IPS-NIHi11 (cell line): ENCODE results near the gene RYR3.
"Not testable (repeated sequence)": the region's sequence is repeated elsewhere in the genome, so short reads cannot be mapped to it uniquely, and the experiment has no call there.

Experiments
- DNase-seq: peaks from one replicate; pipeline ENCODE4 v3.0.0; 2012; ENCODE audit warnings: mixed read lengths, low spot score

The RYR3 gene

DNA sequence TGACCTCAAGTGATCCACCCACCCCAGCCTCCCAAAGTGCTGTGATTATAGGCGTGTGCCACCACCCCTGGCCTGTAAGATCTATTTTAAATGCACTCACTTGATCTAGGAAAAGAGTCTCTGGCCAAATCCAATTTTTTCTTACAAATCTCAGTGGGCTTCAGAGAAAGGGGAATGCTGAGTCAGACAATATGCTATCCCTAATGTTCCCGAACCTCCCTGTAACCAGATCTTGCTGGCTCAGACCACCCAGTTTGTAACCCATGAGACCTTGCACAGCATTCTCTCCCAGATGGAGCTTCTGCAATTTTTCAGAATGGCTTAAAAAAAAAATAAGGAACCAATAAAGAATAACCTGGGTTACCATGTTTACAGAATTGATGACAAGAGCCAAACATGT is 205.8 kb downstream of the RYR3 start:
- DNase-seq, result no peak

DNA sequence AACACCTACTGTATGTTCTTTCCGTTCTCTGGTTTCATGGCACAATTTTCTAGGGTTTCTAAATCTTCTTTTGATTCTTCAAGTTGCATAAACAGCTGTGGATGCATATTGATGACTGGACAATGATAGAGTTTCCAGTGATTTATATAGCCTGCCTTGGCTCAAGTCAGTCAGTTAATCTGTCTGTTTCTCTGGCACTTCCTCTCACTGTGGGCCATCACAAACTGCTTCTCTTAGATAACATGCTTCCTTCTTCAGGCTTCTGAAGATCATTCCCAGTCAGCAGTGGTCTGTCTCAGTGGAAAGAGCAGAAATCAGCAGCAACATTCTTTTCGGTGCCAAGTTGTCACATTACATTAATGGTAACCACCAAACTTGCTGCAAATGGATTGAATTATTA is 207.2 kb downstream of the RYR3 start:
- DNase-seq, result no peak

DNA sequence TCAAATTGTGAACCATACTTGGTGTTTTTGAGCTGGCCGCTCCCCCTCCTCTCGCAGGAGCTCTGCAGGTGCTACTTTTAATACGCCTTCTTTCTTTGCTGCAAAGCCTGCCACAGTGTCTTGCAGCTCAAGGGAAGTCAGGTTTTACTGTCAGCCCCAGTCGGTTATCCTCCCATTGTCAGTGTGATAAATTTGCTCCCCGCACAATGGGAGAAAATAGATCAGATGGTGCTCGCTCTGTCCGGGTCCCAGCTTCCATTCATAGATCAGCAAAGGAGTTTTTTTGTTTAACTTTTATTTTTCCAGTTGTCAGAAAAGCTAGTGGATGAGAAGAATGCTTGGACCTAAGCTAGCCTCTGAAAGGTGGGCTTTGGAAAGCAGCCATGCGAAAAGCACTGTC is 207.7 kb downstream of the RYR3 start:
- no peak for DNase-seq

DNA sequence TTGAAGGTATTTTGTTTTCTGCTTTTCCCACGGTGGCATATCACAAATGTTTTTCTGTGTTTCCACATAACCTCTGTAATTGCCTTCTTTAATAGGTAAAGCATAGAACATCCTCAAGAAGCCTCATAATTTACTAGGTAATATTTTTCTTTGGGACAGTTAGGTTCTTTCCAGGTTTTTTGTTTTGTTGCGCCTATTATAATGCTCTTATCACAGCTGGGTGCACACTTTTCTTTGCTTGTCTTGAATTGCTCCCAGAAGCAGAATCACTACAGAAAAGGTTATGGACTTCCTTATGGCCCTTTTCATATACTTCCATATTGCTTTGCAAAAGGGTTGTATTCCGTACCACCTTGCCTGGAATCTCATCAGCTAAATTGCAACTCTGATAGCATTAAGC is 213.5 kb downstream of the RYR3 start:
- no peak for DNase-seq

DNA sequence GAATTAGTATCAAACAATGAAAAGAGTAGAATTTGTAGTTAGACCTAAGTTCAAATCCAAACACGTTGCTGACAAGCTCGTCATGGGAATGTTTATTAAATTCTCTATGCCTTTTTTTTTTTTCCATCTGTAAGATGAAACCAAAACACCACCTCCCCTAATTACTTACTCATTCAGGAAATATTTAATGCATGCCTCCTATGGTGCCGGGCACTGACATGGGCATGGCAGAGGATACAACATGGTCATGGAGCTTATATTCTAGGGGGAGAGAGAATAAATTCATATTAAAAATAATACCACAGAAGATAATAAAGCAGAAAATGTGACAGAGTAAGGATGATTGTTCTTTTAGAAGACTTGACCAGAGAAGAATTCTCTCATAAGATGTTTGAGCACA is 215.8 kb downstream of the RYR3 start:
- DNase-seq, result no peak

DNA sequence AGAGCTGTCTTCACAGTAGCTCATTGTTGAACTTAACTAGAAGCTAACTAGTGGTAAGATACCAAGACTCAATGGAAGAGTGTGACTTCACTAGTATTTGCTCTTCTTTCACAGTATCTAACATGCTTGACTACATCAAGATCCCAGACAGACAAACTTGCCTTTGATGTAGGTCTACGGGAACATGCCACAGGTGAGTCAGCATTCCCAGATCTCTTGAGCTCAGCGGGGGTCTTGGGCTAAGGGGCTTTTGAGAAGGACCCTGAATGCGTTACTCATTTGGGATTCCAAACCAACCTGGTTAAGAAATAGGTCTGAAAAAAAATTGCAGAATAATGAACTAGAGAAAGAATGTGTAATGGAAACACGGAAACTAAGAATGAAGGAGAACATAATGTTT is 222.4 kb downstream of the RYR3 start:
- DNase-seq, result no peak

DNA sequence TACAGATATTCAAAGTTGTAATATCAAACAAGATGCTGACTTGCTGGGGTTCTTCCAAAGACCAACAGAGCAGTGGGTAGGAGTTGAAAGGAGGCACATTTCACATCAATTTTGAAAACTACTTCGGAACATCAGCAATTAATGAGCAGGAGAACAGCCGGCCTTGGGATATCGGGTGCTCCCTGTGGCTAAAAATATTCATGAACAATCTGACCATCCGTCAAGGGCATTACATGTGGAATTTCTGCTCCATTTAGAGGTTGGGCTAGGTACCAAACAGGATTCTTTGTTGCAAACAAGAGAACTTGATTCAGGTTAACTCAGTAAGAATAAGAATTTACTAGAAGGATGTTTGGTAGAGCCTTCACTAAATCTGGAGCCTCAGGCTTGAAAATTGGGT is 223.9 kb downstream of the RYR3 start:
- no peak for DNase-seq

DNA sequence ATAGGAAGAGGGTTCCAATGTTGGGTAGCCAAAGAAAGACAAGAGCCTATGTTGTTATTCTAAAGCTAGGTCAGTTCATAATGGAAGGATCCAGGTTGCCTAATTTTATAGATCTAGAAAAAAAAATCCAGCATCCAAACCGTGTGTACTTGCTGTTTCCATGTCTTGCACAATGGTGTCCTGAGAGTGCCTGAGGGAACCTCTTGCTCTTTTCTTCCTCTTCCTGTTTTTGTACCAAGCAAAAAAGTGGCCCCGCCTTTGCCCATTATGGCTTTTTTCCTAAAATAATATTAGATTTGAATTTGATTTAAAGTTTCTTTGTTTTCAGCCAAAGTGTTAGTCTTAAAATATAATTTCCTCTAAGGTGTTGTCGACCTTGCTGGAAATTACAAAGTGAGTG is 224.4 kb downstream of the RYR3 start:
- no peak for DNase-seq

DNA sequence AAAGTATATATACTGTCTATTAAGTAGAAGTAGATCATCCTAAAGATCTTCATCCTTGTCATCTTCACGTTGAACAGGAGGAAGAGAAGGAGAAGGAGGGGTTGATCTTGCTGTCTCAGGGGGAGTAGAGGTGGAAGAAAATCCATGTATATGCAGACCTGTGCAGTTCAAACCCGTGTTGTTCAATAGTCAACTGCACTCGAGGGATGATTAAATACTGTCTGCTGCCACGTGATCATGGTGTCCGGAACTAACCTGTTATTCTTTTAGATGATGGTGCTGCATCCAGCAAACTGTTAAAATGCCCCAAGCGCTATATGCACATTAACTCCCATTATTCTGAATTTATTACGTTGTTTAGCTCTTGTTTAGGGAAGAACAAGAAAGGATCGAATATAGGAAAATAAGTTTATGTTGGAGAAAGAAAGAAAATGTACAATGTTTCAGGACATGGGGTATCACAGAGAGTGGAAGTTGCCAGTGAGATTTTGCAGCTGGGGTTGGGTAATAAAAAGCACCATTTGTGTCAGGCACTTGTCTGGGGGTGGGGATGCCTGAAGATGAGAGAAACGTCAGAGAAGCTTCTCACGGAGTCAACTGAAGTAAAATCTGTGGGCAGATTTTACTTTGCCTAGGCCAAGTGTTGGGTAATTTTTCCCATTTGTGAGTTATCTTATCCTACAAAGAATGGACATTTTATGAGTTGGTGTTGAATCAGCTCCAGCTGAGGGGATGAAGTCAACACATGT is 229.2 kb downstream of the RYR3 start:
- no peak for DNase-seq

DNA sequence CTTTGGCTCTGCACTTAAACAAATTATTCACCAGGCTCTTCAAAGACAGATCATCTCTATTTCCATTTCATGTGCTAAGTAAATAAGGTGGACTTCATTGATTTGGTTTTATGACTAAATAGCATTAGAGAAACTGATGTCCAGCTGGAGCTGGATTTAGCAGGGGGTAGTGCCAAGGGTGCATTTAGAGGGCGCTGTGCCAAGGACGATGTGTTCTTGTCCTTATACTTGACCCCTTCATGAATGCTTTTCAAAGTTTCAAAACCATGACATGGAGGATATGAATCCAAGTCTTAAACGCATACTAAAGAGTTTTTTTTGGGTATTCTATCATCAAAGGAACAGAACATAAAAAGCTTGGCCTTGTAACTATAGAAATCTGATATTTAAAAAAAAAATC is 233.2 kb downstream of the RYR3 start:
- no peak for DNase-seq

DNA sequence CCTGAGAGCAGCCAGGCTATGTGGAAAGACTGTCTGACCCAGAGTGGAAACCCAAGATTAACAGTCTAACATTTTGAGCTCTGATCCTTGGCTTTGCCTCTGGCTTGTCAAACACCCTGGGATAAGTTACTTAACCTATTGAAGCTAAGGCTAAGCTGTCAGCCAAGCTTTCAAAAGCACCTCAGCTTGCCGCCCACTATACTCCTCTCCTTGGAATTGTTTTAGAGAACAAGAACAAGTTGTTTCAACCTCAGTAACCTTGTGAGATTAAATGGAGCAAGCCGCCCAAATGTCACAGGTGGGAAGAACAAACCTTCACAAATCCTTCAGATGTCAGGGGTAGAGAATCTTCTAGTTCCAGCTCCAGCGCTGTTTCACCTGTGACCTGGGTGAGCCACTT is 235.1 kb downstream of the RYR3 start:
- DNase-seq, result no peak

DNA sequence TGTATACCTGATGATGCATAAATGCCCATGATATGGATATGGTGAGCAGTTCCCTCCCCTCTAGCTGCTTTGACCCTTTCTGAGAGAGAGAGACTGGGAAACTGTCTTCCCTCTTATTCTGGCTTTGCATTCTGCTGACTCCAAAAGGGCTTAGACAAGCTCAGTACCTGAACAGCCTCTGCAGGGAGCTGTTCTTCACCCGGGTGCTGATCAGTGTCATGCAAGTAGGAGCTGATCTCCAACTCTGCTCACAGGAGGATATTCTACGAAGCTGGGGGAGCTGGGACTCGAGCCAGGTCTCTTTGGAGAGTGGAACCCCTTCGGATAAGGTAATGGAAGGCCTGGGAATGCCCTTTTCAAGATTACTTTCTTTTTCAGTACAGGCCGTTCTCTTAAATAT is 237.1 kb downstream of the RYR3 start:
- DNase-seq, result peak; percentile 73

DNA sequence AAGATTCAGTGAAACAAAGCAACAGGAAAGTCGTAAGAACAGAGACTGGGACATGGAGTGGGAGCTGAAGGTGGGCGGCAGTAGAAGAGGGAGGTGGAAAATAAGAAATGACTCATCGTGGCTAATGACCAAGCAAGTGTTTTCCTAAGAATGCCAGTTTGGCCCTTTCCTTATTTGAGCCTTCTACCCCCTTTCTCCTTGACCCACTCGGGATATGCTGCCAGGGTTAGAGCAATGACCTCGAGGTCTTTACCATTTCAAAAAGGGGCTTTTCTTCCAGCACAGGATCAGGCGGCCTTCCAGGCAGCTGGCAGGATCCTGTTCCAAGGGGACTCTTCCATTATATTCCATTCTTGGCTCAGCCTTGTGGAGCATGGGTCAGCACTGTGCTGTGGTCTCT is 241.1 kb downstream of the RYR3 start:
- no peak for DNase-seq

DNA sequence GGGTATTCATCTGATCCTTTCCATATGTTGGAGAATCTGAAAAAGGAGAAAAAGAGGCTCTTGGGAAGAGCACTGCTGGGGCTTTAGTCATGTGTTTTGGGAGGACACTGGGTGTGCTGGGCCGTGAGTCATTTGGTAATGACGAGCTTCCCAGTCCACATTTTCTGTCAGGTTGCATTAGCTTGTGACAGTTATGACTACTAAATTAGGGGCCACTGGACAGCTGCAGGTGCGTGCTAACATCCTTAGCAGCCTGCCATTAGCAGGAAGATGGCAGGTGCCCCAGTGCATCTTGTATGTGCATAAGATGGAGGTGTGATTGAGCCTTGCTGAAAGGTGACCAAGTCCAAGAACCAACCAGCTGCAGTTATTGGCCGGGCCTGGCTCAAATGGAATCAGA is 242.4 kb downstream of the RYR3 start:
- DNase-seq, result no peak

DNA sequence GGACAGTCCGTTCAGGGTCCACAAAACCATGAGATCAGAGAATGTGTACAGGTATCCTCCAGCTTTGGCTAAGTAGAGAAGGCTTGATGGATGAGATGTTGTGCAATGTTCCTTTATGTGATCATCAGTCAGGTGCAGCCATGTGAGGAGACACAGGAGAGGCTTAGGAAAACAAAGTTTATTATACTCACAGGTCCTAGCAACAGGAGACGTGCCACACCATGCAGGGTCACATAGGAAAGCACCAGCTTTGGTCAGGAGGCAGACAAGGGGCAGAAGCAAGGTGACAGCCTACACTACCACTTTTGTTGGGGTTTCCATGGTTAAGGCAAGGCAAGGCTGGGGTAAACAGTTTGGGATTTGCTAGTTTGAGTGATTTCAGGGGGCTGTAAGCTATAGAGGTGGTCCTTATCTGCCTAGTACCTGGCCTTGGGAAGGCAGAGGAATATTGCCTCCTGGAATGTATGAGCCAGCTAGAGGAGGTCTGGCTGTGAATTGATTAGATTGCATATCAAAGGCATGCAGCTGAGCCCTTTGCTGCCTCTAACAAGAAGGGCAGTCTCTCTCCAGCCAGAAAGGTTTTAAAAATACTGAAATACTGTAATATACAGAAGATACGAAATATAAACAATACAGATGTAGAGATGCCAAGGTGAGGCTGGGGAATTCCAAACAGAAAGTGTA is 248.6 kb downstream of the RYR3 start:
- DNase-seq, result peak; percentile 29

DNA sequence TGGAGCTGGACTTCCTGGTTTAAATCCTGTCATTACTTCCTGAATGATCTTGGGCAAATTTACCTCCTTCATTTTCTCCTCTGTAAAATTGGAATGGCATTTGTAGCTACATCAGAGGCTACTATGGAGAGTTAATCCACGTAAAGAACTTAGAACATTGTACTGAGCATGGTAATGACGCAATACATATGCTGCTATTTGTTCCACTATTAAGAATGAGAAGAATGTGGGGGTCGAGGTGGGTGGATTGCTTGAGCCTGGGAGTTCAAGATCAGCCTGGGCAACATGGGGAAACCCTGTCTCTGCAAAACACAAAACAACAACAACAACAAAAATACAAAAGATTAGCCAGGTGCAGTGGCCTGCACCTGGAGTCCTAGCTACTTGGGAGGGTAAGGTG is 250.6 kb downstream of the RYR3 start:
- DNase-seq, result no peak

DNA sequence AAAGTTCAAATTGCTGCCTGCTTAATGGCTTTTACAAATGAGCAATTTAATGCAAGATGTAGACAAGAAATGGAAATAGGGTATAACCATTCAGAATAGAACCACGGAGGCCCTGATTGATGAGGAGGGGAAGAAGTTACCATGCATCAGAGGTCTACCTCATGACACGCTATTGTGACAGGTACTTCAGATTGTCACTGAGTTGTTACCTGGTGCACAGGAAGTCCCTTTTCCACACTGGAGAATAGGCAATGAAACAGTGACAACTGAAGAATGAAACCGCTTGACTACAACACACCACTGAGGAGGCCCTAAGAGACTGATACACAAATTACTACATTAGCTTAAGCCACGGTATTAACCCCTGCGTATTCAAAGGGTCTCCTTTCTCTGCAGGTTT is 251.2 kb downstream of the RYR3 start:
- DNase-seq, result no peak

DNA sequence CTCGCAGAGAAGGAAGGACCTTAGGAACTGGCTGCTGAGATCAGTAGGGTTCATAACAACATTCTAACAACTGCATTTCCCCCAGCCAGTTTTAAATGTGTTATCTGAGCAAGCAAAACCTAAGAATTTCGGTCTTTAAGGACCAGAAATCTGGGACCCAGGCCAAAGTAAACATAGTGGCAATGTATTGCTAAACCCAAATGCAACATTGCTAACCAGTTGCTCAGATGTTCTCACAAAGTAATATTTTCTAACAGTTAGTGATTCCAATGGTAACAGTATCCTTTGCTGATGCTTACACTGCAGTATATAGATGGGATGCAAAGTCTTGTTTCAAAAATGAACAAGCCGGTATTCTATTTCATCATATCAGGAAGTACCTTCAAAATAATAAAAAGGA is 254.3 kb downstream of the RYR3 start:
- DNase-seq, result no peak

DNA sequence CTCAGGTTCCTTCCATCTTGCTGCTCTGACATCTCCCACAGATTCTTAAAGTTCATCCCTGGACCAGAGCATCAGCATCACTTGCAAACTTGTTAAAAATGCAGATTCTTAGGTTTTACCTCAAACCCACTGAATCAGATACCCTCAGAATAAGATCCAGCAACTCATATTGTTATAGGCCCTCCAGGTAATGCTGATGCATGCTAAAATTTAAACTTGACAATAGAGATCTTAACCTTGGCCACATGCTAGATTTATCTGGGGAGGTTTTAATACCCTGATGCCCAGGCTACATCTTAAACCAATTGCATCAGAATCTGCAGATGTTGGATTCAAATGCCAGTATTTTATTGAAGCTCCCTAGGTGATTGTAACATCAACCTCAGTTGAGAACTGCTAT is 256.9 kb downstream of the RYR3 start:
- DNase-seq, result no peak

DNA sequence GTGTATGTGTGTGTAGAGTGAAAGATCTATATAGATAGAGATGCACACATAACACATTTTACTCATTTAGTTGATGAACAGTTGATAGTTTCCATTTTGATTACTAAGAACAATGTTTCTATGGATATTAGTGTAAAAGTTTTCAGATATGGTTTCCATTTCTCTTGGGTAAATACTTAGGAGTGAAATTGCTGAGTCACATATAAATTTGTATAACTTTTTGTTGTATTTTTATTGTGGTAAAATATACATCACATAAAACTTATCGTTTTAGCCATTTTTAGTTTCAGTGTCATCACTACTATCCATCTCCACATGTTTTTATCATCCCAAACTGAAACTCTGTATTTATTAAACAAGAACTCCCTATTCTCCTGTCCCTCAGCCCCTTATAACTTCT is 258.3 kb downstream of the RYR3 start:
- DNase-seq, result no peak

DNA sequence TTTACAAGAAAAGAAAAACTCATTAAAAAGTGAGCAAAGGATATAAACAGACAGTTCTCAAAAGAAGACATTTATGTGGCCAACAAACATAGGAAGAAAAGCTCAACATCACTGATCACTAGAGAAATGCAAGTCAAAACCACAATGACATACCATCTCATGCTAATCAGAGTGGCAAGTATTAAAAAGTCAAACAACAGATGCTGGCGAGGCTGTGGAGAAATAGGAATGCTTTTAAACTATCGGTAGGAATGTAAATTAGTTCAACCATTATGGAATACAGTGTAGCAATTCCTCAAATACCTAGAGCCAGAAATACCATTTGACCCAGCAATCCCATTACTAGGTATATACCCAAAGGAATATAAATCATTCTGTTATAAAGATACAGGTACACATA is 267.1 kb downstream of the RYR3 start:
- not testable (repeated sequence) for DNase-seq

DNA sequence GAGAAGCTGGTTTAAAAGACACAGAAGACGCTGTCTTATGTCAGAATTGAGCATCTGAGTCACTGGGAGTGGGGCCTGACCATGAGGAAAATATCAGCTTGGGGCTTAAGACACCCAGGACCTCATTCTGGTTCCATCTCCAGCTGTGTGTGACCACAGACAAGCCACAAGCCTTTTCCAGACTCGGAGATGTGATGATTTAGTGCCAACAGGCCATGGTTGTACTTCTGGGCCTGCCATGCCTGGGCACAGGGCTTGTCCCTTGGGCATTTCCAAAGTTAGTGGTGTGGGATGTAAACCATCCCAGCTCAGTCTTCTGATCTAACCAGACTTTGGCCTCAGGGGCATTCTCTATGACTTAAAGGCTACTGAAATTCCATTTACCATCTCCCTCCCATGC is 269.8 kb downstream of the RYR3 start:
- no peak for DNase-seq

DNA sequence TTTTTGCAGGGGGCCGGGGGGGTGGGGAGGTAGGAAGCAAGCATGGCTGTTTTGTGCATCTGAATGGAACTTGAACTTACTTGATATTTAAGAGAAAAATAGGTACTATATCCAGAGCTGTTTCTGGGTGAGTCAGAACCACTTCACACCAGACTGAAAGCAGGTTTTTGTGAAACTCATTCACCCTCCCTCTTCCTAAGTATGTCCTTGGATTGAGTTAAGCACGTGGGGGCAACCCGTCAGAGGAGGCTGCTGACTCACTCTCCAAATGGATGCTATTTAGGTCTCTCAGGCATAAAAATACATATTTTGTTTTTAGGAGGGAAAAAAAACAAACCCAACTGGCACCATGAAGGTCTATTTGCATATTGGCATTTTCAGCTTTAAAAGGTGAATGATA is 270.3 kb downstream of the RYR3 start:
- DNase-seq, result no peak

DNA sequence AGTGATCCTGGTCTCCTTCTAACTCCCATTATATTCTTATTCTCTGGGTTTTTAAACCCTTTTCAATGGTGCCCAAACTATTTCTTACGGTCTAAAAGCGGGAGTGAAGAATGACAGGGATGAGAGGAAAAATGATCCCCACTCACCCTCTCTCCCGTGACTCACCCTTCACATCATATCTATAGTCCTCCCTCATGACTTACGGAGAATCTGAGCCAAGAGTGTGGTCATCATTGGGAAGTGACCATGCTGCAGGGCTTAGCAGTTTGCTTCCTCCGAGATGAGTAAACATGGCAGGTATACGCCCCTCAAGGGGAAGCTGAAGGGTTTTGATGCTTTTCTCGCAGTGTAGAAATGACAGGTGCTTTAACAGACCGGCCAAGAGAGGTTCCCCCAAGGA is 274.0 kb downstream of the RYR3 start:
- DNase-seq, result no peak
